Measurements from ENCODE around the gene GRIK3.

Gene GRIK3

GRCh38 chr1:36804669-36805314 is 229.5 kb downstream of the GRIK3 start:
- H3K27ac ChIP-seq (ENCODE audit: extremely low read depth, low read depth, low read length), result no peak overlapping the region
- no peaks in the 10 kb centered on the region for H3K4me1 ChIP-seq (ENCODE audit: control insufficient read depth, insufficient read depth, low read length)
- TF ChIP-seq HOXC10 (CRISPR knock-in tag; IDR thresholded peaks at IDR 0.05) (no peak), PATZ1 (tag by site-specific recombination; IDR thresholded peaks at IDR 0.05) (no peak), ZNF174 (tag by site-specific recombination; IDR thresholded peaks at IDR 0.05) (no peak), ZNF132 (tag by site-specific recombination; IDR thresholded peaks at IDR 0.05; ENCODE audit: borderline replicate concordance) (no peak), ZFP3 (tag by site-specific recombination; IDR thresholded peaks at IDR 0.05; ENCODE audit: low read depth) (no peak)
- H3K4me3 ChIP-seq (ENCODE audit: low read depth, low read length), result no peak overlapping the region
- POLR2A ChIA-PET, result no interaction called here
- H3K9me3 ChIP-seq (ENCODE audit: control insufficient read depth, insufficient read depth, low read depth, low read length), result no peaks in the 10 kb centered on the region
- H3K36me3 ChIP-seq (ENCODE audit: control insufficient read depth in 2 of 2, insufficient read depth in 1 of 2, low read length in 2 of 2), result no peaks in the 10 kb centered on the region; a peak in 1 of 3 replicates
- CTCF ChIA-PET, result no interaction called here

- Histone ChIP-seq H3K4me3 (ENCODE audit: low read depth, low read length) (no peak overlapping the region), H3K36me3 (ENCODE audit: control insufficient read depth in 2 of 2, insufficient read depth in 1 of 2, low read length in 2 of 2) (no peaks in the 10 kb centered on the region; a peak in 1 of 3 replicates), H3K4me1 (ENCODE audit: control insufficient read depth, insufficient read depth, low read length) (no peaks in the 10 kb centered on the region), H3K27ac (ENCODE audit: extremely low read depth, low read depth, low read length) (no peak overlapping the region), H3K9me3 (ENCODE audit: control insufficient read depth, insufficient read depth, low read depth, low read length) (no peaks in the 10 kb centered on the region)
- TF ChIP-seq ZNF202 (tag by site-specific recombination; IDR thresholded peaks at IDR 0.05; ENCODE audit: borderline replicate concordance) (no peak), REST (tag by site-specific recombination; IDR thresholded peaks at IDR 0.05) (peak; percentile 71)
- ChIA-PET POLR2A (no interaction called here), CTCF (interaction anchor here (0.7 kb wide), 1 partner anchor 247 kb away, joined by 3 read pairs; no protein-coding TSS in a partner anchor)
Observed at GRCh38 chr1:36803868-36804570, 230.3 kb downstream of the GRIK3 start.

DNA sequence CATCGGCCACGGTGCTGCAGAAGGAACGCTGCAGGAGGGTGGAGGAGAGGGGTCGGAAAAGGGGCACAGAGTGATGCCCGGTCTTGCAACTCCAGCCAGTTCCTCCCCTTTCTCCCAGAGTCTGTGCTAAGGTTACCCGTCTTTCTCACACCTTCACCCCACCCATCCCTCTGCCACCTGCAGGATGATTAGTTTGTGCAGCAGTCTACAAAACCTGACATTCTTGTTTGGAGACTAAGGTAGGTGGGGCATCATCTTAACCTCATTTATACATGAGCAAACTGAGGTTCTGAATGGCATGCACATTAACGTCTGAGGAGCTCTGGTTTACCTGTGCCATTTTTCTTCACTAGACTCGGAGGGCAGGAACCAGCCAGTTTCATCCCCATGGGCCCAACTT is 232.3 kb downstream of the GRIK3 start:
- CTCF ChIA-PET, result no interaction called here
- POLR2A ChIA-PET, result no interaction called here
- TF ChIP-seq ZNF585B (tag by site-specific recombination; IDR thresholded peaks at IDR 0.05) (no peak), YY1 (tag by site-specific recombination; IDR thresholded peaks at IDR 0.05) (no peak), ZNF596 (tag by site-specific recombination; IDR thresholded peaks at IDR 0.05) (no peak)

DNA sequence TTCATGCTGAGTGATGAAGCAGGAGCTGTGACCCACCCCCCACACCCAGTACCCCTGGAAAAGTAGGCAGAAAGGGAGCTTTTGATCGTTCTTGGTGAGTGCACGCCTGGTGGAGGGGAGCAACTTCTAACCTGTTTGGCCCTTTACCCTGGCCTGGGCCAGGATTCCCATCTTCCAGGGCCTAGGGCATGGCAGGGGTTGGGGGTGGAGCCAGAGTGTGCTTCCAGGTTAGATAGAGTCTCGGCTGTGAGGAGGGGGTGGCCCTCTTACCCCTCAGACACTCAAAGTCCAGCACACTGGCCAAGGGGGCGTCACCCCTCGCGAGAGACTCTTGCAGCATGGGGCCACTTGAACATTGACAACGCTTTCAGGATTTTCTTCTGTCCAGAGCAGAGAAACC is 236.6 kb downstream of the GRIK3 start:
- ChIA-PET POLR2A (no interaction called here), CTCF (interaction anchor here (0.6 kb wide), 1 partner anchor 282 kb away, joined by 3 read pairs; no protein-coding TSS in a partner anchor)
- H3K27ac ChIP-seq (ENCODE audit: extremely low read depth, low read depth, low read length), result no peak overlapping the region
- TF ChIP-seq ZNF658 (tag by site-specific recombination; IDR thresholded peaks at IDR 0.05) (no peak), KLF1 (tag by site-specific recombination; IDR thresholded peaks at IDR 0.05) (0 out of 2 replicates have a peak, but pooled peaks have one; percentile 38)
- no peaks in the 10 kb centered on the region for H3K9me3 ChIP-seq (ENCODE audit: control insufficient read depth, insufficient read depth, low read depth, low read length)
- no peaks in the 10 kb centered on the region for H3K36me3 ChIP-seq (ENCODE audit: control insufficient read depth in 2 of 2, insufficient read depth in 1 of 2, low read length in 2 of 2)
- H3K4me1 ChIP-seq (ENCODE audit: control insufficient read depth, insufficient read depth, low read length), result no peaks in the 10 kb centered on the region
- no peak overlapping the region for H3K4me3 ChIP-seq (ENCODE audit: low read depth, low read length)

More for the DNA sequence above, 232.3 kb downstream of the GRIK3 start:
- Histone ChIP-seq H3K4me3 (ENCODE audit: low read depth, low read length) (no peak overlapping the region), H3K27ac (ENCODE audit: extremely low read depth, low read depth, low read length) (no peak overlapping the region), H3K4me1 (ENCODE audit: control insufficient read depth, insufficient read depth, low read length) (no peaks in the 10 kb centered on the region), H3K36me3 (ENCODE audit: control insufficient read depth in 2 of 2, insufficient read depth in 1 of 2, low read length in 2 of 2) (no peaks in the 10 kb centered on the region; a peak in 1 of 3 replicates), H3K9me3 (ENCODE audit: control insufficient read depth, insufficient read depth, low read depth, low read length) (no peaks in the 10 kb centered on the region)
